Measurements from ENCODE around the gene ADGRL3.

Gene ADGRL3

DNA sequence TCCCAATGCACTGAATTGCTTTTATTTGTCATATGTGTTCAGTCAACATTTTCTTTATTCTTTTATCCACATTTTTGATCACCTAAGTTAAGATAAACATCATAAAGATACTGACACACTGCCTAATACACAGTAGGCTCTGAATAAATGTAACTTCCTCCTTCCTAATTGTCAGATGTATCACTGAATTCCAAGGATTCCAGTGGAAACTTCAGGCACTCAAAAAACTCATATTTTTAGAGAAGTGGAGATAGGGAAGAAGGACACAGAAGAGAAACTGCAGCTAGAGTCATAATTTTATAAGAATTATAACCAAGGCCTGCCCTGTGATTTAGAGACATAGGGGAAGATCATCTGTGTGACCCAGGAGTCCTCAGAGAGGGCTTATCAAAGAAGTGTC lies 753.3 kb downstream of the ADGRL3 start:
- Histone ChIP-seq H3K4me3 (ENCODE audit: low read depth, low read length, poor library complexity, severe bottlenecking) (no peak overlapping the region), H3K36me3 (ENCODE audit: insufficient read depth, low read length) (no peaks in the 10 kb centered on the region), H3K9me2 (ENCODE audit: low read depth, low read length) (no peaks in the 10 kb centered on the region)

DNA sequence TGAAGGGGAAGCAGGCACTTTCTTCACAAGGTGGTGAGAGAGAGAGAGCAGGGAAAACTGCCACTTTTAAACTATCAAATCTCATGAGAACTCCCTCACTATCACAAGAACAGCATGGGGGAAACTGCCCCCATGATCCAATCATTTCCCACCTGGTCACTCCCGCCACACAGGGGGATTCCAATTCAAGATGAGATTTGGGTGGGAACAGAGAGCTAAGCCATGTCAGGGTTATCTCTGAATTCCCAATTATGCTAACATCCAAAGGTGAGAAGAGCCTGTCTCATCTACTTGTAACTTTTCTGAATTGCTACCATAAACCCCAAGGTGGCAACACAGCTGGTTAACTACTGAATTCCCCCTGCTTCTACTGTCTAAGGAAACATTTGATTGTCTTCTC lies 758.5 kb downstream of the ADGRL3 start:
- no peaks in the 10 kb centered on the region for H3K9me3 ChIP-seq (ENCODE audit: low read length)
- H3K27ac ChIP-seq (ENCODE audit: low read depth, low read length, poor library complexity, severe bottlenecking) = no peak overlapping the region
- no peaks in the 10 kb centered on the region for H3K27me3 ChIP-seq (ENCODE audit: insufficient read depth, low read length)
- no peaks in the 10 kb centered on the region for H3K36me3 ChIP-seq (ENCODE audit: insufficient read depth, low read length)
- no peak overlapping the region for H3K4me2 ChIP-seq (ENCODE audit: low read length)
- no peak overlapping the region for H3K4me3 ChIP-seq (ENCODE audit: low read depth, low read length, poor library complexity, severe bottlenecking)
- H4K20me1 ChIP-seq (ENCODE audit: insufficient read depth, low read length) = no peaks in the 10 kb centered on the region
- no peaks in the 10 kb centered on the region for H3F3A ChIP-seq (ENCODE audit: insufficient read depth, low read length)
- H3K4me1 ChIP-seq (ENCODE audit: insufficient read depth, low read length, severe bottlenecking) = no peaks in the 10 kb centered on the region
- TF ChIP-seq, protein P1, sequence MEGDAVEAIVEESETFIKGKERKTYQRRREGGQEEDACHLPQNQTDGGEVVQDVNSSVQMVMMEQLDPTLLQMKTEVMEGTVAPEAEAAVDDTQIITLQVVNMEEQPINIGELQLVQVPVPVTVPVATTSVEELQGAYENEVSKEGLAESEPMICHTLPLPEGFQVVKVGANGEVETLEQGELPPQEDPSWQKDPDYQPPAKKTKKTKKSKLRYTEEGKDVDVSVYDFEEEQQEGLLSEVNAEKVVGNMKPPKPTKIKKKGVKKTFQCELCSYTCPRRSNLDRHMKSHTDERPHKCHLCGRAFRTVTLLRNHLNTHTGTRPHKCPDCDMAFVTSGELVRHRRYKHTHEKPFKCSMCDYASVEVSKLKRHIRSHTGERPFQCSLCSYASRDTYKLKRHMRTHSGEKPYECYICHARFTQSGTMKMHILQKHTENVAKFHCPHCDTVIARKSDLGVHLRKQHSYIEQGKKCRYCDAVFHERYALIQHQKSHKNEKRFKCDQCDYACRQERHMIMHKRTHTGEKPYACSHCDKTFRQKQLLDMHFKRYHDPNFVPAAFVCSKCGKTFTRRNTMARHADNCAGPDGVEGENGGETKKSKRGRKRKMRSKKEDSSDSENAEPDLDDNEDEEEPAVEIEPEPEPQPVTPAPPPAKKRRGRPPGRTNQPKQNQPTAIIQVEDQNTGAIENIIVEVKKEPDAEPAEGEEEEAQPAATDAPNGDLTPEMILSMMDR (IDR thresholded peaks at IDR 0.05; ENCODE audit: low read length) = no peak
- TF ChIP-seq EZH2 (IDR thresholded peaks at IDR 0.05; ENCODE audit: borderline replicate concordance, low read length) = no peak
- no peak overlapping the region for H3K9ac ChIP-seq (ENCODE audit: low read length)
- H3K9me2 ChIP-seq (ENCODE audit: low read depth, low read length) = no peaks in the 10 kb centered on the region
- no peak overlapping the region for H2AFZ ChIP-seq (ENCODE audit: low read length)
- H3K79me2 ChIP-seq (ENCODE audit: insufficient read depth, low read length) = no peaks in the 10 kb centered on the region

More for the DNA sequence above, 753.3 kb downstream of the ADGRL3 start:
- no peaks in the 10 kb centered on the region for H3K79me2 ChIP-seq (ENCODE audit: insufficient read depth, low read length)
- H2AFZ ChIP-seq (ENCODE audit: low read length) = no peak overlapping the region
- H3K27me3 ChIP-seq (ENCODE audit: insufficient read depth, low read length) = no peaks in the 10 kb centered on the region
- H3F3A ChIP-seq (ENCODE audit: insufficient read depth, low read length) = no peaks in the 10 kb centered on the region
- no peaks in the 10 kb centered on the region for H3K4me1 ChIP-seq (ENCODE audit: insufficient read depth, low read length, severe bottlenecking)
- H4K20me1 ChIP-seq (ENCODE audit: insufficient read depth, low read length) = no peaks in the 10 kb centered on the region
- H3K4me2 ChIP-seq (ENCODE audit: low read length) = no peak overlapping the region
- H3K9ac ChIP-seq (ENCODE audit: low read length) = no peak overlapping the region
- TF ChIP-seq, protein P1 (IDR thresholded peaks at IDR 0.05; ENCODE audit: low read length) = no peak
- TF ChIP-seq EZH2 (IDR thresholded peaks at IDR 0.05; ENCODE audit: borderline replicate concordance, low read length) = no peak
- H3K9me3 ChIP-seq (ENCODE audit: low read length) = no peaks in the 10 kb centered on the region
- no peak overlapping the region for H3K27ac ChIP-seq (ENCODE audit: low read depth, low read length, poor library complexity, severe bottlenecking)

DNA sequence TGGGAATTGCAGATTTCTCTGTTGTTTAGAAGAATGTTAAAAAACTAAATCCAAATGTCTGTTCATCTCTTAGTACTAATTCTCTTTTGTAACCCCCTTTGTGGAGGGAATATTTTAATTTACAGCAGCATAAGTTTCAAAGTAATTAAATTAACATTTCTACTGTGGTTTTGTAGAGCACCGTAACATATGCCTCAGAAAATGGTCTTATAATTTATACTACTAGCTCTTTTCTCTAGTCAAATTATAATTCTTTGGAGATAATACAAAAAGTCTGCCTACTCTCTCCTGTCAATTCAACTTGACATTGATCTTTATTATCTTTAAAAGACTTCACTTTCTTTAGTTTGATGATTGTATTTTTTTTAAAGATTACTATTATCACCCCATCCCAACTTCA lies 759.0 kb downstream of the ADGRL3 start:
- Histone ChIP-seq H3K36me3 (ENCODE audit: insufficient read depth, low read length) (no peaks in the 10 kb centered on the region), H3F3A (ENCODE audit: insufficient read depth, low read length) (no peaks in the 10 kb centered on the region), H3K9me2 (ENCODE audit: low read depth, low read length) (no peaks in the 10 kb centered on the region), H4K20me1 (ENCODE audit: insufficient read depth, low read length) (no peaks in the 10 kb centered on the region), H3K4me1 (ENCODE audit: insufficient read depth, low read length, severe bottlenecking) (no peaks in the 10 kb centered on the region), H2AFZ (ENCODE audit: low read length) (no peak overlapping the region), H3K9ac (ENCODE audit: low read length) (no peak overlapping the region), H3K4me2 (ENCODE audit: low read length) (no peak overlapping the region), H3K27ac (ENCODE audit: low read depth, low read length, poor library complexity, severe bottlenecking) (no peak overlapping the region), H3K79me2 (ENCODE audit: insufficient read depth, low read length) (no peaks in the 10 kb centered on the region), H3K4me3 (ENCODE audit: low read depth, low read length, poor library complexity, severe bottlenecking) (no peak overlapping the region), H3K27me3 (ENCODE audit: insufficient read depth, low read length) (no peaks in the 10 kb centered on the region), H3K9me3 (ENCODE audit: low read length) (no peaks in the 10 kb centered on the region)
- TF ChIP-seq EZH2 (IDR thresholded peaks at IDR 0.05; ENCODE audit: borderline replicate concordance, low read length) = no peak

DNA sequence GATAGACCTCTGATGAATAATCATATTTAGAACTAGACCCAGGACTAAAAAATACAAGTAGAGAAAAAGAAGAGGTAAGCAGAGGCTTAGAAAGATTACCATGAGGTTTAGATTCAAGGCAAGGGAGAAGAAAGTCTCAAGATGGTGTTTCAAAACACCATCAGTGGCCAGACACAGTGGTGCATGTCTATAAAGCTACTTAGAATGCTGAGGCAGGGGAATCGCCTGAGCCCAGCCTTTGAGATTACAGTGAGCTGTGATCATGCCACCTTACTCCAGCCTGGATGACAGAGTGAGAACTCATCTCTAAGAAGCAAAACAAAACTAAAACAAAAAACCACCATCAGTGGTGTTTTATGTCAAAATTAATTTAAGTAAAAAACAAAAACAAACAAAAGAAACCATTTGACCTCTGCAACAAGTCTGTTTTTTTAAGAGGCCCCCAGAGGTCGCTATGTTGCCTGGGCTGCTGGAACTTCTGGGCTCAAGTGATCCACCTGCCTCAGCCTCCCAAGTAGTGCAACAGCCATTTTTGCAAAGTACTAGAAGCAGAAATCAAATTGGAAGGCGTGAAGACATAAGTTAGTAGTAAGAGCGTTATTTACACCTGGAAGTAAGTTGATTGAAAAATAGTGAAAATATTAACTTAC lies 784.3 kb downstream of the ADGRL3 start:
- TF ChIP-seq, protein P1 (IDR thresholded peaks at IDR 0.05; ENCODE audit: low read length) = peak; percentile 32
- no peak for TF ChIP-seq EZH2 (IDR thresholded peaks at IDR 0.05; ENCODE audit: borderline replicate concordance, low read length)
- H3K9ac ChIP-seq (ENCODE audit: low read length) = no peak overlapping the region

More for the DNA sequence above, 784.3 kb downstream of the ADGRL3 start:
- Histone ChIP-seq H3K27me3 (ENCODE audit: insufficient read depth, low read length) (no peaks in the 10 kb centered on the region), H3K9me2 (ENCODE audit: low read depth, low read length) (no peaks in the 10 kb centered on the region), H3K36me3 (ENCODE audit: insufficient read depth, low read length) (no peaks in the 10 kb centered on the region), H3K4me1 (ENCODE audit: insufficient read depth, low read length, severe bottlenecking) (no peaks in the 10 kb centered on the region), H3K4me3 (ENCODE audit: low read depth, low read length, poor library complexity, severe bottlenecking) (no peak overlapping the region), H3K79me2 (ENCODE audit: insufficient read depth, low read length) (no peaks in the 10 kb centered on the region), H3K4me2 (ENCODE audit: low read length) (no peak overlapping the region), H4K20me1 (ENCODE audit: insufficient read depth, low read length) (no peaks in the 10 kb centered on the region), H3K27ac (ENCODE audit: low read depth, low read length, poor library complexity, severe bottlenecking) (no peak overlapping the region), H2AFZ (ENCODE audit: low read length) (no peak overlapping the region), H3K9me3 (ENCODE audit: low read length) (no peaks in the 10 kb centered on the region), H3F3A (ENCODE audit: insufficient read depth, low read length) (no peaks in the 10 kb centered on the region)

Measured in OCI-LY1 (cell line).